ENCODE data around the gene DDAH2. TPM values are rescaled to one million over a fixed set of nuclear protein-coding genes. Genes with fewer than 3 reads are reported as not detected.

DDAH2 gene
- total and polyA plus RNA-seq, 8 donors: 70.2 to 199 (median 161) TPM

DNA sequence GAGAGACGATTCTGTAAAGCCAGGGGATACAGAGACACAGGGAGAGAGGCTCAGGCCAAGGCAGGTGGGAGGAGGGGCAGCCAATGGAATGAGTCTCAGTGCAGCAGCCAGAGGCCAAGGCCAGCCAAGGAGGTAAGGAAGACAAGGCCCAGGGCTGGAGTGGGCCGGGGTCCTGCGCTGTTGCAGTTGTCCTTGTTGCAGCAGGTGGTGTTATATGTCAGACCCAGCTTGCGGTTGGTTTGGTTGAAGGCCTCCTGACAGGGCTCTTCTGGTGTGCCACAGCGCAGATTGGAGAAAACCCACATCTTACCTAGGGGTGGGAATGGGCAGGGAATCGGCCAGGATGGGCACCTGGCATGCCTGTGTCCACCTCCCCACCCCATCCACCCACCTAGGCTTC, 10.1 kb downstream of the DDAH2 start:
- Histone ChIP-seq H3K27me3 (no peaks in the 10 kb centered on the region), H3K4me1 (no peaks in the 10 kb centered on the region), H3K27ac (peak overlapping the region in 1 of 2 donors; percentile 33), H3K4me3 (no peak overlapping the region), H3K36me3 (no peaks in the 10 kb centered on the region), H3K9me3 (no peaks in the 10 kb centered on the region)
- ATAC-seq: no peak
- no peak for TF ChIP-seq CTCF (IDR thresholded peaks at IDR 0.05)
- intact Hi-C loops (cut with DNase I): no loop called here
- no peak for DNase-seq

- no peak overlapping the region for H3K27ac ChIP-seq
- no peaks in the 10 kb centered on the region for H3K36me3 ChIP-seq
- no peaks in the 10 kb centered on the region for H3K27me3 ChIP-seq
- no peaks in the 10 kb centered on the region for H3K9me3 ChIP-seq
- H3K4me1 ChIP-seq: no peaks in the 10 kb centered on the region
- DNase-seq: peak in 1 of 4 donors; percentile 69
- peak; percentile 88 for ATAC-seq
- intact Hi-C loops (cut with DNase I): no loop called here
- H3K4me3 ChIP-seq: no peak overlapping the region
- no peak for TF ChIP-seq CTCF (IDR thresholded peaks at IDR 0.05)
These were observed 10.8 kb downstream of the DDAH2 start for GRCh38 chr6:31718265-31718664.

- H3K27ac ChIP-seq: no peak overlapping the region
- ATAC-seq (peak; percentile 25), DNase-seq (no peak)
- H3K9me3 ChIP-seq: no peaks in the 10 kb centered on the region
- H3K4me1 ChIP-seq: no peaks in the 10 kb centered on the region
- H3K27me3 ChIP-seq: no peaks in the 10 kb centered on the region
- no peaks in the 10 kb centered on the region for H3K36me3 ChIP-seq
- no peak overlapping the region for H3K4me3 ChIP-seq
- intact Hi-C loops (cut with DNase I): no loop called here
- TF ChIP-seq CTCF (IDR thresholded peaks at IDR 0.05): no peak
These were observed 11.4 kb downstream of the DDAH2 start for GRCh38 chr6:31717499-31718222.

- Histone ChIP-seq H3K9me3 (no peaks in the 10 kb centered on the region), H3K27ac (no peak within 1 kb of the TSS), H3K4me1 (peaks cover 0 to 12% of the 10 kb centered on the region in 2 donors), H3K27me3 (no peaks in the 10 kb centered on the region), H3K4me3 (no peak within 1 kb of the TSS), H3K36me3 (no peaks in the 10 kb centered on the region)
- DNase-seq (peak in 1 of 4 donors; percentile 66), ATAC-seq (no peak)
- intact Hi-C loops (cut with DNase I): no loop called here
- TF ChIP-seq CTCF (IDR thresholded peaks at IDR 0.05): no peak
These were observed 13.8 kb downstream of the DDAH2 start, which contains the start of gene LY6G6D for GRCh38 chr6:31715022-31715958. Gene LY6G6D (plus strand): TSS chr6:31715348. CDS start chr6:31715356, 8 bp downstream.

All from left lung (tissue), 10 donors.